Keratinocyte (primary cell): Measurements from ENCODE around the gene AKAP6.

Experiments used
- CTCF ChIP-seq, 3 experiments: IDR thresholded peaks in 1 of 3; conservative IDR thresholded peaks in 1 of 3; optimal IDR thresholded peaks in 1 of 3; 2 replicates in 2 of 3; 3 replicates in 1 of 3; pipeline versions ENCODE3 to v1.5.1; 2011; ENCODE audit warnings: low read length in 3 of 3, mild to moderate bottlenecking in 3 of 3, moderate library complexity in 2 of 3, control low read depth in 1 of 3, inconsistent platforms in 1 of 3; ENCODE audit not compliant: insufficient read depth in 2 of 3; ENCODE audit errors: extremely low read depth in 1 of 3
- EZH2 ChIP-seq: IDR thresholded peaks from one replicate; pipeline ENCODE4 v1.6.1; 2012; ENCODE audit warnings: inconsistent platforms, mild to moderate bottlenecking, low read length, moderate library complexity

GRCh38 chr14:32620724-32621123 is 291.6 kb downstream of the AKAP6 start:
- TF ChIP-seq CTCF (optimal IDR thresholded peaks at IDR 0.05 in 1 of 3, IDR thresholded peaks at IDR 0.05 in 1 of 3, conservative IDR thresholded peaks at IDR 0.05 in 1 of 3; ENCODE audit: extremely low read depth in 1 of 3, insufficient read depth in 2 of 3, low read length in 3 of 3) (no peak), EZH2 (no peak)
